GM21786 (cell line): ENCODE measurements around the gene OPTC.

Source experiments
- ATAC-seq: cut with Tn5 transposase; IDR thresholded peaks from one replicate; pipeline ENCODE4 v1.9.1; 2021; ENCODE audit not compliant: unreplicated experiment

OPTC gene

GRCh38 chr1:203490607-203491006, 3.3 kb upstream of the OPTC start:
- ATAC-seq, result no peak

DNA sequence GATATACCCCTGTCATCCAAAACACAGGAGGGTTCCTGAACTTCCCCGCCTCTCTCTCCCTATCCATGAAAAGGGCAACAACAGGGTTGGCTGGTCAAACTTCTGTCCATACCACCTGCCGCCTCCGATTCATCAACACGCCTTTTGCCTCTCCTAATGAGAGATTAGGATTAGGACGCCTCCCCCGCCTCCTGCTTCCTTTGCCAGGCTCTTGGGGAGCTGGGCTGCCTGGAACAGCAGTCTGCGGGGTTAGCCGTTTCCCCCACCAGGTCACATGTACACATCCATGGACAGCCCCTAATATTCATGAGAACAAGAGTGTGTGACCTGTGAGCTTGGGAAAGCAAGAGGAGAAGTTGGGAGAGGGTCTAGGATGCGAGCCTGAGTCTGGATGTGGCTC, 2.3 kb upstream of the OPTC start:
- no peak for ATAC-seq

DNA sequence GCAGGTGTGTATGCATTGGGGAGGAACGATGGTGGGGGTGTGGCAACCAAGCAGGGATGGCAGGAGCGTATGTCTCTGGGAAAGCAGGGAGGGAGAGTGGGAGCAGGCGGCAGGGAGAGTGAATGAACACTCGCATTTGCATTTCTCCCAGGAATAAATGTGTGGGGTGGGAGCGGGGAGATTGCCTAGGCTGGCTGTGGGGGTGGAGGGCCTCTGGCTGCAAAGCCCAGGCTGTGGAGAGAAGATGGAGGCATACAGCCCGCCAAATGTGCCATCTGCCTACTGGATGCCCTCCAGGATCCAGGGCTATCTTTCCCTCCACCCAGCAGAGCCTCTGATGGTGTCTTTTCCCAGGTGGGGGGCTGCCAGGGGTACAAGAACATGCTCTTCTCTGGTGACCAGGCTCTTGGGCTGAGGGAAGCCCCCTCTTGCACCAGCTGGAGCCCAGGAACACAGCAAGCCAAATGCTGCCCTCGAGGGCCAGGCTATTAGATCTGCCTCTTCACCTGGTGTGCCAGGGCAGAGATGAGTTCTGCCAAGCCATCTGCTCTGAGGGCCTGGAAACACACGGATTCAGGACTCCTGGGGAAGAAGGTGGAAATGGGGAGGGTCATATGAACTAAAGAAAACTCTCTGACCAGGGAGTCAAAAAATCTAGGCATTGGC, 1.7 kb upstream of the OPTC start:
- no peak for ATAC-seq

- ATAC-seq, result no peak
These were observed 1.2 kb upstream of the OPTC start for GRCh38 chr1:203492748-203493130.

- ATAC-seq, result no peak
These were observed 1.9 kb downstream of the OPTC start for GRCh38 chr1:203495845-203496244.

DNA sequence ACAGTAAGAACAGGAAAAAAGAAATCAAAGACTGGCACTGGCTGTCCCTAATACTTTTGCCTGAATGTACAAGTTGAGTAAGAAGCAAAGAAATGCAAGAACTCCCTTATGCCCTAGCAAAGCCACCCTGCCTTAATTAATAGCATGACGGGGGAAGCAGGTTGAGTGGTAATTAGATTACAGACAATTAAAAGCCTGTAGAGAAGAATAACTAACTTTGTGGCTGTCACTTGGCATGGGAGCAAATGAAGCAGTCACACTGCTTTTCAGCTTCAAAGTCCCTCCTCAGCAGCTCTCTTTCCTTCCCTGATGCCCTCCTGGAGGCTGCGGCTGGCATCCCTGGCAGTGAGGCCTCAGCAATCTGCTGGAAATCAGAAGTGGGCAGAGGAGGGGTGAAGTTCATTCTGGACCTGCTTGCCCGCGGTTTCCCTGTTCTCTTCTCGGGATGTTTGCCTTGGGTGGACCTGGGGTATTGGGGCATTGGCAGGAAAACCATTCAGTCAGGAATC, 3.4 kb downstream of the OPTC start:
- no peak for ATAC-seq

DNA sequence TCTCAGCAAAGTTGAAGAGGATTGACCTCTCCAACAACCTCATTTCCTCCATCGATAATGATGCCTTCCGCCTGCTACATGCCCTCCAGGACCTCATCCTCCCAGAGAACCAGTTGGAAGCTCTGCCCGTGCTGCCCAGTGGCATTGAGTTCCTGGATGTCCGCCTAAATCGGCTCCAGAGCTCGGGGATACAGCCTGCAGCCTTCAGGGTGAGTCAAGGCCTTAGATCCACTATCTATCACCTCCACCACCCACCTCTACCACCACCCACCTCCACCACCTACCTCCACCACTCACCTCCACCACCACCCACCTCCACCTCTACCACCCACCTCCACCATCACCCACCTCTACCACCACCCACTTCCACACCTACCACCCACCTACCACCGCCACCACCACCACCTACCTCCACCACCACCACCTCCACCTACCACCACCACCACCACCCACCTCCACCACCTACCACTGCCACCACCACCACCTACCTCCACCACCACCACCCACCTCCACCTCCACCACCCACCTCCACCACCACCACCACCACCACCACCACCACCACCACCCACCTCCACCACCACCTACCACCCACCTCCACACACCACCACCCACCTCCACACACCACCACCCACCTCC, 5.8 kb downstream of the OPTC start:
- no peak for ATAC-seq

DNA sequence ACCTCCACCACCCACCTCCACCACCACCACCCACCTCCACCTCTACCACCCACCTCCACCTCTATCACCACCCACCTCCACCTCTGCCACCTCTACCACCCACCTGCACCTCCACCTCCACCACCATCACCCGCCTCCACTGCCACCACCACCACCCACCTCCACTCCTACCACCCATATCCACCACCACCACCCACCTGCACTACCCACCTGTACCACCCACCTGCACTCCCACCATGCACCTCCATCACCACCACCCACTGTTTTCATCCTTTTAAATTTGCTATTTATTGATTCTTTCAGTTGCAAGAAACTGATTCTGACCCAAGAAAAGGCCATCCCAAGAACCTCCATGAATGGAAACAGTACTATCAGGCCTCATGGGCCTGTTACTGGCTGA, 6.3 kb downstream of the OPTC start:
- ATAC-seq, result no peak

DNA sequence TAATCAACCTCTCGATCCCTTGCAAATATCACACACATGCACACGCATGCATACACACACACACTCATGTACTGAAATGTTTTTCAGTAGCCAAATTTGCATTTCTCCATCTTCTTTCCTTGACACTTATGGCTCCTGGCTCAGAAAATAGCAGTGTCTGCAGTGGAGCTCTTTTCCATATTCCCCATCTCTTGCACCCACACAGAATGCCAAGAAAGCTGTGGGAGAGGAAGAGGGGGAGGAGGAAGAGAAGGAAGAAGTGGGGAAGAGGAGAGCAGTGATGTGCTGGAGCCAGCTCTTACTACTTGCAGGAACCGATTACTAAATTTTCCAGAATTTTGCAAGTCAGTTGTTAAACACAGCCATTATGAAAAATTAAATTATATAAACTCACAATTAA, 9.9 kb downstream of the OPTC start:
- ATAC-seq, result no peak

DNA sequence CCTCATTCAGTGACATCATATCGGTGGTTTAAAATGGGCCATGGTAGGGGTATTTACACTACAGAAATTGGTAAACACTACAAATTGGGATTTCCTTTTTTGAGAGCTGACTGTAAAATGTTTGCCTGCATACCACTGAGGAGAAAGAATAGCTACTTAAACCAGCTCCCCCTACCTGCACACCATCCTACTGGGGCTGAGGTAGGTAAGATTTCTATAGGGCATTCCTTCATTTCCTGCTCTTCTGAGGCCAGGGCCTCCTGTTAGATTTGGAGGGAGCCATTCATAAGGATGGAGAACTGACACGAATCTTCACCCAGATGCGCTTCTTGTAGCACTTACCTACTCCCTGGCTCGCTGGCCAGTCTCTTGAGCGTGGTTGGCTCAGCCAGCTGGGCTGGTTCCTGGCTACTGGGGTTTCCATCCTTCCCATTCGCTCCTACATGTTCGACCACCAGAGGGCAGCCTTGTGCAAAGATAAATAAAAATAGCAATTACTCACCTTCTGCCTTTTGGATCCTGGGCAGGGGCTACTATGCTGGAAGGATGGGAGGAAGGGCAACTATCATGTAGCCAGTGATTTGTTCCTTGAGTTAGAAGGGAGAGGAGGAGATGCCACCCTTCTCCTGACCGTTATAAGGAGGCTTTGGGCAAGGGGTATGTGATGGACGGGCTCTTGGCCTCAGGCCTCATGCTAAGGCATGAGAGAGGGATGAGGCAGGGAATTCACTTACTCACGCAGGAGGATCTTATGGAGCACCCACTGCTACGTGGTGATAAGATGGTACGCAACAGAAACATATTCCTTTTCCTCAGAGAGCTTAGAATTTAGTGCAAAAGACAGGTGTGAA, 10.7 kb downstream of the OPTC start:
- no peak for ATAC-seq

DNA sequence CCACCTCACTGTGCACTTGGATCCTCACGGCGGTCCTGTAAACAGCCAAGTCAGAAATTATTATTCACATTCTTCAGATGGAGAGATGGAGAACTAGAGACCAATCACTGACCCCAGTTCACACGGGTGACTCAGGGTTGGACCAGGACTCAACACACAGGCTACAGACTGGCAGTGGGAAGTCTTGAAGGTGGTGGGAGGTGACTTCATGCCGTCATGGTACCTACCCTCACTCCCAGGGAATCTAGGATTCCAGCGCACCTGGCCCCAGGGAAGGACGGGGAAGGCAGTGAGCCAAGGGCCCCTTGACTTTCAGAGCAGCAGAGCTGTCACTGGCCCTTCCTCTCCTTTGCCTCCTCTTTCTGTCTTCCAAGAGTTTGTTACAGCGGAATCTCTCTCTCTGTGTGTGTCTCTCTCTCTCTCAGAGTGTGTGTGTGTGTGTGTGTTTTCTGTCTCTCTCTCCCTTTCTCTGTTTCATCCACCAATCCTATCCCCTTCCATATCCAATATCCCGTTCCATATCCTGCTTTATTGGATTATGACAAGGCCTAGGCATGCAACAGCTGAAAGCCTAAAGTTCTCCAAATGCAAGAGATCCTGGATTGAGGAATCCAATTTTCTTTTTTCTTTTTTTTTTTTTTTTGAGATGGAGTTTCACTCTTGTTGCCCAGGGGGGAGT, 11.7 kb downstream of the OPTC start:
- ATAC-seq, result no peak

GRCh38 chr1:203506858-203507626, 13.1 kb downstream of the OPTC start:
- no peak for ATAC-seq

DNA sequence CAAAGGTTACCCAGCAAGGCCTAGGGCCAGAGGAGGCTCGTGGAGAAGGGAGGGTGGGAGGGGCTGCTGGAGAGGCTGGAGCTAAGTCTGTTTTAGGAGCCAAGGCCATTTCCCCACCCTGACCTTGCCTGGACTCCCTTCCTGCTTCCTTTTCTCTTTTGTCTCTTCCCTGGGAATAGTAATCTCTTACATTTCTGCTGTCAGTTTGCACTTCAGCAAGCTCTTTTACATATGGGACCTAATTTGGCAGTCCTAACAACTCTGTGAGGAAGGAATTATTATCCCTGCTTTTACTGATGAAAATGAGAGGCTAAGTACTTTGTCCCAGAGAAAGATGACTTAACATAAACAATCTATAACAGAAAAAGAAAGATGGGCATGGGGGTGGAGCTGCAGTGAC, 13.8 kb downstream of the OPTC start:
- no peak for ATAC-seq

- ATAC-seq, result no peak
These were observed 14.6 kb downstream of the OPTC start for GRCh38 chr1:203508463-203509073.

- no peak for ATAC-seq
These were observed 15.2 kb downstream of the OPTC start for GRCh38 chr1:203509135-203509534.

DNA sequence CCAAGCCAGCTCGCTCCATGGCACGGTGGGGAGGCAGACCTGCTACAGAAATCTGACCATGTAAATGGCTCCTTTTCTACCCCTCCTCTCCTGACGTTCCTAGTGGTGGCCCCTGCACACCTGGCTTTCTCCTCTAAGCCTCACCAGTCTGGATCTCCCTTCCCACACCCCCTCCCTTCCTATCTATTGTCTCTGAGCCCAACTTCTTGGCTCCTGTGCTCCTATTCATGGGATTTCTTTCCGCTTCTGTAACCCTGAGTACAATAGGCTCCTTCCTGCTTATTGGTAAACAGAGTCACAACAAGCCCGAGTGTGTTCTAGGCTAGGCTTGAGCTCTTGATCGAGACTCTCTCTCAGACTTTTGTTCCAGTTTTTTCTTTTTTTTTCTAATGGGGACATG, 17.6 kb downstream of the OPTC start:
- no peak for ATAC-seq

- no peak for ATAC-seq
These were observed 18.0 kb downstream of the OPTC start for GRCh38 chr1:203511930-203512329.

GRCh38 chr1:203512517-203512847, 18.5 kb downstream of the OPTC start:
- no peak for ATAC-seq

GRCh38 chr1:203512848-203513584, 19.1 kb downstream of the OPTC start:
- ATAC-seq, result no peak

DNA sequence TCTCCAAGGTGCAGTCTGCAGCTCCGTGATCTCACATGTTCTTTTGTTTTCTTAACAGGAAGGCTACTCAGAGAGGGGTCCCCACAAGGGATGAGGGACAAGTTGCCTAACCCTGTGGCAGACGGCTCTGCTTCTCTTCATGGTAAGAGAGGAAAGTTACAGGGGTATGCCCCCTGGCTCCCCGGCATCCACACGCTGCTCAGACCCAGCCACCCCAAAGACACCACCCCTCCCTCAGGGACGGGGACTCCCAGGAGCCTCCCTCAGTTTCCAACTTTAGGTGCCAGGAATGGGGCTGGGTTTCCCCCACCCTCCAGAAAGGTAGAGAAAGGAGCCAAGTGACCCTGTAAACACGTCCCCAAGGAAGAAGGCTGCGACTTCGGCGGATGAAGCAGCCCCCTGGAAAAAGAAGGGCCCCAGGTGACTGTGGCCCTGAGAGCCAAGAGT, 19.7 kb downstream of the OPTC start:
- ATAC-seq, result no peak
